Sigmoid colon (tissue), 4 donors: ENCODE data around the gene KCTD15.

Source experiments
- CTCF ChIP-seq, 4 experiments: fragments of 450-650 bp in 3 of 4; fragments of 200-600 bp in 1 of 4; IDR thresholded peaks; one replicate each; pipeline ENCODE4 v1.5.1; 2016 to 2019; ENCODE audit warnings: antibody characterized with exemption in 4 of 4, mild to moderate bottlenecking in 3 of 4, moderate library complexity in 2 of 4
- EP300 ChIP-seq, 4 donors: sonication (generic); formaldehyde crosslinking; IDR thresholded peaks; one replicate each; pipeline ENCODE4 v1.6.1; 2017; ENCODE audit warnings: antibody characterized with exemption in 4 of 4
- POLR2A ChIP-seq, 2 donors: fragments of 450-650 bp; IDR thresholded peaks; one replicate each; pipeline ENCODE4 v1.6.1; 2016; ENCODE audit warnings: antibody characterized with exemption in 2 of 2, mild to moderate bottlenecking in 2 of 2, moderate library complexity in 2 of 2

- TF ChIP-seq CTCF (IDR thresholded peaks at IDR 0.05) = no peak
- TF ChIP-seq POLR2A (IDR thresholded peaks at IDR 0.05) = no peak
- TF ChIP-seq EP300 (IDR thresholded peaks at IDR 0.05) = no peak
These were observed 65.3 kb downstream of the KCTD15 start for GRCh38 chr19:33861950-33862349.
